Fibroblast of lung (primary cell): Measurements from ENCODE around the gene CDC25C. TPM values are rescaled to one million over a fixed set of nuclear protein-coding genes. Genes with fewer than 3 reads are reported as not detected.

Experiments
- DNase-seq, 2 donors: peaks; one replicate each; pipeline versions ENCODE4 v3.0.0 to v3.0.0-alpha.2; 2010; ENCODE audit warnings: low read depth in 2 of 2
- H2AFZ ChIP-seq: 2 replicates; pipeline ENCODE4 v1.5.1; 2012; ENCODE audit warnings: low read length, control low read depth, inconsistent platforms
- H3K27ac ChIP-seq: 2 replicates; pipeline ENCODE4 v1.5.1; 2011; ENCODE audit warnings: low read length, control low read depth; ENCODE audit not compliant: insufficient read depth
- H3K27me3 ChIP-seq: 2 replicates; pipeline ENCODE4 v1.5.1; 2011; ENCODE audit warnings: mild to moderate bottlenecking, low read length; ENCODE audit not compliant: control insufficient read depth, insufficient read depth
- H3K36me3 ChIP-seq: 2 replicates; pipeline ENCODE4 v1.5.1; 2011; ENCODE audit warnings: low read length; ENCODE audit not compliant: control insufficient read depth, insufficient read depth
- H3K4me1 ChIP-seq: 2 replicates; pipeline ENCODE4 v1.5.1; 2011; ENCODE audit warnings: low read length; ENCODE audit not compliant: control insufficient read depth, insufficient read depth; ENCODE audit errors: extremely low read depth
- H3K4me2 ChIP-seq: 2 replicates; pipeline ENCODE4 v1.5.1; 2011; ENCODE audit warnings: low read length, control low read depth; ENCODE audit not compliant: insufficient read depth; ENCODE audit errors: extremely low read depth
- H3K4me3 ChIP-seq, 4 experiments: fragments of 200-600 bp in 1 of 4; sonication (generic) in 1 of 4; replicated peaks in 1 of 4; 2 replicates each; pipeline ENCODE4 v1.5.1; 2011 to 2016; ENCODE audit warnings: low read length in 4 of 4, low read depth in 3 of 4, mild to moderate bottlenecking in 3 of 4, control low read depth in 2 of 4, inconsistent platforms in 1 of 4, mixed read lengths in 1 of 4; ENCODE audit not compliant: insufficient read depth in 1 of 4; ENCODE audit errors: control extremely low read depth in 1 of 4
- H3K79me2 ChIP-seq: 2 replicates; pipeline ENCODE4 v1.5.1; 2012; ENCODE audit warnings: mild to moderate bottlenecking, low read length, inconsistent platforms; ENCODE audit not compliant: control insufficient read depth, insufficient read depth
- H3K9ac ChIP-seq: 2 replicates; pipeline ENCODE4 v1.5.1; 2011; ENCODE audit warnings: mild to moderate bottlenecking, low read length, control low read depth; ENCODE audit not compliant: insufficient read depth
- H3K9me3 ChIP-seq: 2 replicates; pipeline ENCODE4 v1.5.1; 2012; ENCODE audit warnings: low read depth, low read length; ENCODE audit not compliant: control insufficient read depth, insufficient read depth
- H4K20me1 ChIP-seq: 2 replicates; pipeline ENCODE4 v1.5.1; 2011; ENCODE audit warnings: low read length; ENCODE audit not compliant: control insufficient read depth, insufficient read depth; ENCODE audit errors: extremely low read depth
- CTCF ChIP-seq, 2 donors: IDR thresholded peaks in 1 of 2; conservative IDR thresholded peaks in 1 of 2; 1 replicate in 1 of 2; 2 replicates in 1 of 2; pipeline ENCODE4 v1.5.1; 2011 to 2012; ENCODE audit warnings: low read length in 2 of 2, control low read depth in 1 of 2, inconsistent platforms in 1 of 2, low read depth in 1 of 2, mild to moderate bottlenecking in 1 of 2
- EZH2 ChIP-seq: IDR thresholded peaks from 2 replicates; pipeline ENCODE4 v1.5.1; 2012; ENCODE audit warnings: low read length, control low read depth, mild to moderate bottlenecking; ENCODE audit errors: missing control alignments
- polyA plus RNA-seq, 2 donors: library from polyadenylated mRNA; depleted of rRNA in 1 of 2; stranded (reverse) in 1 of 2; unstranded in 1 of 2; fragments of >200 nt; gene quantifications; 2 replicates each; pipeline ENCODE4 v1.2.1, GENCODE V29; 2011 to 2012; ENCODE audit warnings: missing spikeins in 1 of 2
- total RNA-seq: library from RNA; depleted of rRNA; stranded (reverse); fragments of >200 nt; gene quantifications from 2 replicates; pipeline ENCODE4 v1.2.1, GENCODE V29; 2014

The CDC25C gene
- total and polyA plus RNA-seq, 2 donors (not counting 1 experiment from before 2014, with no cell fraction given): 2.4 to 3.0 TPM

GRCh38 chr5:138282920-138283742 is 48.5 kb downstream of the CDC25C start:
- Histone ChIP-seq H3K4me3 (no peak overlapping the region), H3K27ac (no peak overlapping the region), H3K4me2 (no peak overlapping the region), H3K4me1 (no peaks in the 10 kb centered on the region), H3K36me3 (no peaks in the 10 kb centered on the region), H3K27me3 (no peaks in the 10 kb centered on the region), H3K9ac (no peak overlapping the region), H3K79me2 (no peaks in the 10 kb centered on the region), H2AFZ (no peak overlapping the region), H3K9me3 (no peaks in the 10 kb centered on the region), H4K20me1 (no peaks in the 10 kb centered on the region)
- TF ChIP-seq EZH2: no peak
- peak; percentile 62 for TF ChIP-seq CTCF (conservative IDR thresholded peaks at IDR 0.05 in 1 of 2, IDR thresholded peaks at IDR 0.05 in 1 of 2; ENCODE audit: low read depth in 1 of 2, low read length in 2 of 2)
- peak; percentile 51 to 65 for DNase-seq

- H3K27me3 ChIP-seq: peaks cover 2% of the 10 kb centered on the region
Measured at GRCh38 chr5:138280915-138281314, 50.7 kb downstream of the CDC25C start.

More at GRCh38 chr5:138280915-138281314, 50.7 kb downstream of the CDC25C start:
- no peak for TF ChIP-seq EZH2
- no peak for TF ChIP-seq CTCF (conservative IDR thresholded peaks at IDR 0.05 in 1 of 2, IDR thresholded peaks at IDR 0.05 in 1 of 2; ENCODE audit: low read depth in 1 of 2, low read length in 2 of 2)
- DNase-seq: no peak
- no peaks in the 10 kb centered on the region for H3K79me2 ChIP-seq
- no peak overlapping the region for H3K27ac ChIP-seq
- H3K36me3 ChIP-seq: no peaks in the 10 kb centered on the region
- no peaks in the 10 kb centered on the region for H3K9me3 ChIP-seq
- H3K9ac ChIP-seq: no peak overlapping the region
- H4K20me1 ChIP-seq: no peaks in the 10 kb centered on the region
- H3K4me3 ChIP-seq: no peak overlapping the region
- no peak overlapping the region for H3K4me2 ChIP-seq
- H3K4me1 ChIP-seq: no peaks in the 10 kb centered on the region
- H2AFZ ChIP-seq: no peak overlapping the region
